ENCODE measurements around the gene MAPK12. TPM values are rescaled to one million over a fixed set of nuclear protein-coding genes. Genes with fewer than 3 reads are reported as not detected.

Gene MAPK12
- total and polyA plus RNA-seq, 10 of the 15 experiments (the other 5 are each of a cell fraction or from before 2014, with no cell fraction given) = 1.1 to 38.9 (median 16.3) TPM

GRCh38 chr22:50275181-50276055 lies 13.9 kb upstream of the MAPK12 start:
- ChIA-PET CTCF (interaction anchor here (1.0 to 2.8 kb wide), 16 partner anchors 18 to 281 kb away, joined by 3 to 36 read pairs (median 6); partner anchors contain the start of genes DENND6B, PLXNB2, SCO2 and TUBGCP6), POLR2A (interaction anchor here (1.5 kb wide), 1 partner anchor 29 kb away, joined by 7 read pairs; no protein-coding TSS in a partner anchor), RAD21 (ENCODE audit: unreplicated experiment) (interaction anchor here (0.9 to 1.7 kb wide), 5 partner anchors 19 to 53 kb away, joined by 3 to 5 read pairs (median 3); no protein-coding TSS in a partner anchor), SMC1A (ENCODE audit: uncharacterized antibody, unreplicated experiment) (interaction anchor here (0.6 to 2.1 kb wide), 4 partner anchors 20 to 67 kb away, joined by 4 to 6 read pairs (median 4); no protein-coding TSS in a partner anchor)
- DNase-seq (ENCODE audit: low read depth, low spot score) (no peak), FAIRE-seq (no peak), ATAC-seq (no peak)
- in situ Hi-C loops (cut with MboI) (loop anchor here (5.0 kb wide), 1 partner anchor 52 kb away; the partner anchor contains the start of gene DENND6B), intact Hi-C loops (cut with micrococcal nuclease; ENCODE audit: unreplicated experiment) (loop anchor here (1.0 kb wide), 2 partner anchors 52 to 67 kb away; partner anchors contain the start of gene DENND6B)
- TF ChIP-seq POLR2A (IDR thresholded peaks at IDR 0.05; ENCODE audit: low read depth, low read length) = peak; percentile 28
- TF ChIP-seq YY1 (IDR thresholded peaks at IDR 0.05; ENCODE audit: low read depth, low read length) = no peak
- Histone ChIP-seq H3K4me2 (ENCODE audit: control insufficient read depth, insufficient read depth) (no peak overlapping the region), H3K9me3 (replicated peaks; ENCODE audit: control insufficient read depth, insufficient read depth, low read length) (no peaks in the 10 kb centered on the region), H3K4me1 (ENCODE audit: control insufficient read depth, insufficient read depth, low read length) (peaks cover 10% of the 10 kb centered on the region), H3K27me3 (replicated peaks in 1 of 2; ENCODE audit: control insufficient read depth in 2 of 2, insufficient read depth in 2 of 2, low read length in 1 of 2) (no peaks in the 10 kb centered on the region), H4K20me1 (ENCODE audit: control insufficient read depth, insufficient read depth) (no peaks in the 10 kb centered on the region), H2AFZ (ENCODE audit: control insufficient read depth, low read depth, low read length) (no peak overlapping the region), H3K9ac (ENCODE audit: control insufficient read depth, insufficient read depth, low read length) (no peak overlapping the region), H3K36me3 (ENCODE audit: control insufficient read depth in 2 of 2, insufficient read depth in 2 of 2, low read length in 1 of 2) (peaks cover 0 to 29% of the 10 kb centered on the region in 2 experiments; a peak in 3 of 4 replicates), H3K27ac (ENCODE audit: control insufficient read depth, insufficient read depth) (no peak overlapping the region), H3K79me2 (ENCODE audit: control insufficient read depth, insufficient read depth, low read length) (no peaks in the 10 kb centered on the region), H3K4me3 (no peak overlapping the region)
- TSS peak; percentile 76 for BruUV-seq (replicated peaks)
- 95% methylated on average over 39 of the region's 43 CpGs for WGBS (ENCODE audit: insufficient coverage, insufficient replicate concordance, low lambda C conversion rate, missing lambda C conversion rate)

DNA sequence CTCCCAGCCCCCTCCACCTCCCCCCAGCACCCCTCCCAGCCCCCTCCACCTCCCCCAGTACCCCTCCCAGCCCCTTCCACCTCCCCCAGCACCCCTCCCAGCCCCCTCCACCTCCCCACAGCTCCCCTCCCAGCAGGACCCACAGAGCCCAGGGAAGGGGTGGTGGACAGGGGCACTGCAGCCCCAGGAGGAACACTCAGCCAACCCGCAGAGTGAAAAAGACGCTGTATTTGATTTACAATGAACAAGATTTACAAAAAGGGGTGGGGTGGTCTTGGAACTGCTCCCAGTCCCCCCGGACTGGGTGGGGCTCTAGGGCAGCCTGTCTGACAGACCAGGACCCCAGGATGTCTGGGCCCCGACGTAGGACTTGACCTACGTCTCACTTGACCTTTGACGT lies 13.3 kb upstream of the MAPK12 start:
- BruUV-seq (replicated peaks) = no TSS peak
- Histone ChIP-seq H3K4me2 (ENCODE audit: control insufficient read depth, insufficient read depth) (no peak overlapping the region), H3K9ac (ENCODE audit: control insufficient read depth, insufficient read depth, low read length) (no peak overlapping the region), H3K27me3 (replicated peaks in 1 of 2; ENCODE audit: control insufficient read depth in 2 of 2, insufficient read depth in 2 of 2, low read length in 1 of 2) (no peaks in the 10 kb centered on the region), H2AFZ (ENCODE audit: control insufficient read depth, low read depth, low read length) (no peak overlapping the region), H3K27ac (ENCODE audit: control insufficient read depth, insufficient read depth) (no peak overlapping the region), H3K79me2 (ENCODE audit: control insufficient read depth, insufficient read depth, low read length) (no peaks in the 10 kb centered on the region), H3K9me3 (replicated peaks; ENCODE audit: control insufficient read depth, insufficient read depth, low read length) (no peaks in the 10 kb centered on the region), H4K20me1 (ENCODE audit: control insufficient read depth, insufficient read depth) (no peaks in the 10 kb centered on the region), H3K36me3 (ENCODE audit: control insufficient read depth in 2 of 2, insufficient read depth in 2 of 2, low read length in 1 of 2) (peaks cover 0 to 29% of the 10 kb centered on the region in 2 experiments; a peak in 3 of 4 replicates), H3K4me1 (ENCODE audit: control insufficient read depth, insufficient read depth, low read length) (peaks cover 10% of the 10 kb centered on the region), H3K4me3 (no peak overlapping the region)
- FAIRE-seq (no peak), ATAC-seq (no peak), DNase-seq (ENCODE audit: low read depth, low spot score) (no peak)
- 92% methylated on average over 7 of the region's 7 CpGs for WGBS (ENCODE audit: insufficient coverage, insufficient replicate concordance, low lambda C conversion rate, missing lambda C conversion rate)
- ChIA-PET RAD21 (ENCODE audit: unreplicated experiment) (interaction anchor here (0.9 kb wide), 1 partner anchor 44 kb away, joined by 3 read pairs; no protein-coding TSS in a partner anchor), SMC1A (ENCODE audit: uncharacterized antibody, unreplicated experiment) (no interaction called here), POLR2A (no interaction called here), CTCF (interaction anchor here (1.2 to 2.8 kb wide), 4 partner anchors 52 to 346 kb away, joined by 3 to 36 read pairs (median 14); partner anchors contain the start of gene DENND6B)
- TF ChIP-seq YBX1 (IDR thresholded peaks at IDR 0.05) = no peak
- in situ Hi-C loops (cut with MboI) (loop anchor here (5.0 kb wide), 1 partner anchor 53 kb away; the partner anchor contains the start of gene DENND6B), intact Hi-C loops (cut with micrococcal nuclease; ENCODE audit: unreplicated experiment) (no loop called here)
